GM20431 (cell line): ENCODE data around the gene CARD16.

Experiments used
- in situ Hi-C: fragments of 300-500 bp; cut with MseI, MboI; formaldehyde crosslinking; loops from one replicate; pipeline ENCODE4 v1.15.0; 2020; ENCODE audit warnings: low sequenced_read_pairs; ENCODE audit not compliant: unreplicated experiment

Gene CARD16

DNA sequence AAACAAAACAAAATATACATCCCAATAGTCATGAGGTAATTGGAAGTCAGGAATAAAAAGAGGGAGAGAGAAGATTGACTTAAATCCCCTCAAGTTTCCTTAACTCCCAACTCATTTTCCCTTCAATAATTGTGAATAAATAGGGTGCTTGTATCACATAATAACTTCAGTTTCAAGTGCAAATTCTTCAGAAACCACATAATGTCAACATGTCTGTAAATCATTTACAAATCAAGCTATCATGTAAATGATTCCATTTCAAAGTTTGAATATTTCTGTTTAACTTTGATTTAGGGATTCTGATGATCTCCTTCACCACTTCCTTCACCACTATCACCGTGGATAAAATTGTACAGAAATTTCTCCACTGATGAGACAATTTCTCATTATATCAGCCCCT is 45.4 kb downstream of the CARD16 start:
- in situ Hi-C loops = no loop called here

- in situ Hi-C loops = no loop called here
These were observed 47.8 kb downstream of the CARD16 start for GRCh38 chr11:104997288-104997687.

- in situ Hi-C loops = no loop called here
These were observed 50.1 kb downstream of the CARD16 start for GRCh38 chr11:104995001-104995408.

GRCh38 chr11:104992781-104993180 is 52.4 kb downstream of the CARD16 start:
- in situ Hi-C loops = no loop called here

GRCh38 chr11:104991994-104992393 is 53.1 kb downstream of the CARD16 start:
- in situ Hi-C loops = no loop called here
